HepG2 (cell line): Measurements from ENCODE around the gene AKR1C3. TPM values are rescaled to one million over a fixed set of nuclear protein-coding genes. Genes with fewer than 3 reads are reported as not detected.

Source experiments
- ATAC-seq: fragments of 200-7000 bp; cut with Tn5 transposase; 3 replicates; pipeline ENCODE4 v1.9.1; 2020; ENCODE audit warnings: mild to moderate bottlenecking, moderate library complexity
- BruUV-seq: library from RNA; stranded (reverse); fragments of 400-500 nt; replicated peaks from 2 replicates; lab custom pipeline; 2021; lab: Mats Ljungman, UMichigan
- CTCF ChIA-PET: fragments of 300-600 bp; formaldehyde crosslinking; extraction: SDS; loops from one replicate; lab custom pipeline; 2021; ENCODE audit warnings: low total read pairs, inconsistent platforms, low intra/inter-chr PET ratio; lab: Yijun Ruan, JAX
- POLR2A ChIA-PET: fragments of 350-600 bp; sonication (Branson Sonifier 250); formaldehyde crosslinking; loops from one replicate; lab custom pipeline; 2020; ENCODE audit warnings: antibody characterized with exemption, inconsistent platforms; lab: Yijun Ruan, JAX
- DNase-seq: peaks from one replicate; pipeline ENCODE4 v3.0.0-alpha.2; 2015; ENCODE audit warnings: low spot score
- FAIRE-seq: peaks from 3 replicates; lab custom pipeline; 2011; peaks lifted over from hg19 to GRCh38; lab: Jason Lieb, UNC
- H2AFZ ChIP-seq: one replicate; pipeline ENCODE4 v1.6.1; 2011; ENCODE audit warnings: low read length, inconsistent platforms
- H3K27ac ChIP-seq: fragments of 300-600 bp; 3 replicates; pipeline ENCODE4 v1.8.0; 2011; ENCODE audit warnings: mixed run types, mild to moderate bottlenecking, mixed read lengths, low read length, inconsistent platforms; ENCODE audit not compliant: insufficient read depth; ENCODE audit errors: extremely low read length
- H3K27me3 ChIP-seq, 2 experiments: fragments of 200-600 bp in 1 of 2; 2 replicates in 1 of 2; 3 replicates in 1 of 2; pipeline versions ENCODE4 v1.6.0 to v1.8.0; 2011; ENCODE audit warnings: low read length in 2 of 2, mild to moderate bottlenecking in 2 of 2, moderate library complexity in 2 of 2, inconsistent platforms in 1 of 2; ENCODE audit not compliant: insufficient read depth in 2 of 2, control insufficient read depth in 1 of 2
- H3K36me3 ChIP-seq, 2 experiments: fragments of 200-600 bp in 1 of 2; replicated peaks in 1 of 2; 2 replicates in 1 of 2; 3 replicates in 1 of 2; pipeline versions ENCODE4 v1.5.1 to v1.8.0; 2011; ENCODE audit warnings: low read length in 2 of 2, inconsistent platforms in 1 of 2; ENCODE audit not compliant: insufficient read depth in 2 of 2, control insufficient read depth in 1 of 2
- H3K4me1 ChIP-seq: 2 replicates; pipeline ENCODE4 v1.5.1; 2012; ENCODE audit warnings: low read length, inconsistent platforms; ENCODE audit not compliant: insufficient read depth
- H3K4me2 ChIP-seq: 2 replicates; pipeline ENCODE4 v1.6.0; 2011; ENCODE audit warnings: low read depth, low read length, inconsistent platforms
- H3K4me3 ChIP-seq, 3 experiments: fragments of 200-600 bp in 1 of 3; sonication (generic), shearing (Covaris generic) in 1 of 3; replicated peaks in 1 of 3; 2 replicates each; pipeline ENCODE4 v1.5.1; 2011 to 2016; ENCODE audit warnings: low read length in 3 of 3, inconsistent platforms in 2 of 3, low read depth in 2 of 3, mild to moderate bottlenecking in 2 of 3, control low read depth in 1 of 3, mixed read lengths in 1 of 3; ENCODE audit not compliant: insufficient read depth in 1 of 3
- H3K79me2 ChIP-seq: one replicate; pipeline ENCODE4 v1.6.1; 2011; ENCODE audit warnings: low read length, inconsistent platforms; ENCODE audit not compliant: insufficient read depth
- H3K9ac ChIP-seq: 2 replicates; pipeline ENCODE4 v1.6.0; 2011; ENCODE audit warnings: mild to moderate bottlenecking, low read depth, low read length, inconsistent platforms; ENCODE audit not compliant: insufficient read depth
- H3K9me3 ChIP-seq: 2 replicates; pipeline ENCODE4 v1.5.1; 2012; ENCODE audit warnings: mild to moderate bottlenecking, low read length
- H4K20me1 ChIP-seq: 2 replicates; pipeline ENCODE4 v1.6.0; 2011; ENCODE audit warnings: inconsistent platforms, mild to moderate bottlenecking, low read length, moderate library complexity; ENCODE audit not compliant: insufficient read depth
- BATF2 ChIP-seq: sonication (generic); formaldehyde crosslinking; IDR thresholded peaks from 2 replicates; pipeline ENCODE4 v1.8.0; 2022; ENCODE audit warnings: mild to moderate bottlenecking, missing genetic modification reagents, moderate library complexity
- HNF1A ChIP-seq, 2 experiments: sonication (generic) in 1 of 2; formaldehyde crosslinking in 1 of 2; IDR thresholded peaks; 2 replicates each; pipeline versions ENCODE4 v1.4.0 to v1.6.1; 2016 to 2020; ENCODE audit warnings: borderline replicate concordance in 1 of 2, low read depth in 1 of 2, mild to moderate bottlenecking in 1 of 2, missing genetic modification reagents in 1 of 2
- HOMEZ ChIP-seq: IDR thresholded peaks from 2 replicates; pipeline ENCODE4 v1.6.1; 2016; ENCODE audit warnings: low read depth
- PAX8 ChIP-seq: sonication (generic); formaldehyde crosslinking; IDR thresholded peaks from 2 replicates; pipeline ENCODE4 v1.8.0; 2022; ENCODE audit warnings: mild to moderate bottlenecking, missing genetic modification reagents, borderline replicate concordance
- POLR2G ChIP-seq: fragments of 200-400 bp; formaldehyde crosslinking; IDR thresholded peaks from 2 replicates; pipeline ENCODE4 v1.6.1; 2018; ENCODE audit warnings: mild to moderate bottlenecking, low read depth, low read length, moderate library complexity
- RARA ChIP-seq: IDR thresholded peaks from 2 replicates; pipeline ENCODE4 v1.6.1; 2016; ENCODE audit warnings: missing genetic modification reagents, missing compliant biosample characterization
- SOX13 ChIP-seq, 3 experiments: fragments of 450-650 bp in 1 of 3; sonication (generic) in 1 of 3; formaldehyde crosslinking in 1 of 3; IDR thresholded peaks in 2 of 3; conservative IDR thresholded peaks in 1 of 3; 2 replicates each; pipeline versions ENCODE4 v1.5.0 to v1.6.1; 2016 to 2020; ENCODE audit warnings: antibody characterized with exemption in 1 of 3, mild to moderate bottlenecking in 1 of 3, missing compliant biosample characterization in 1 of 3, missing genetic modification reagents in 1 of 3, moderate library complexity in 1 of 3
- STAT6 ChIP-seq: sonication (generic); formaldehyde crosslinking; IDR thresholded peaks from 2 replicates; pipeline ENCODE4 v1.4.0; 2020; ENCODE audit warnings: missing genetic modification reagents, mild to moderate bottlenecking, borderline replicate concordance
- ZFP41 ChIP-seq: sonication (generic); formaldehyde crosslinking; IDR thresholded peaks from 2 replicates; pipeline ENCODE4 v1.4.0; 2020; ENCODE audit warnings: mild to moderate bottlenecking, missing genetic modification reagents, borderline replicate concordance
- ZNF30 ChIP-seq: sonication (generic); formaldehyde crosslinking; IDR thresholded peaks from 2 replicates; pipeline ENCODE4 v1.5.0; 2020; ENCODE audit warnings: mild to moderate bottlenecking, missing genetic modification reagents
- ZNF367 ChIP-seq: sonication (generic); formaldehyde crosslinking; IDR thresholded peaks from 2 replicates; pipeline ENCODE4 v1.4.0; 2020; ENCODE audit warnings: missing genetic modification reagents, borderline replicate concordance
- ZNF501 ChIP-seq: sonication (generic); formaldehyde crosslinking; IDR thresholded peaks from 2 replicates; pipeline ENCODE4 v1.5.1; 2020; ENCODE audit warnings: mild to moderate bottlenecking, moderate library complexity, missing genetic modification reagents
- ZNF580 ChIP-seq: IDR thresholded peaks from 2 replicates; pipeline ENCODE4 v1.6.1; 2016; ENCODE audit warnings: low read depth, borderline replicate concordance
- ZNF768 ChIP-seq: sonication (generic); formaldehyde crosslinking; IDR thresholded peaks from 2 replicates; pipeline ENCODE4 v1.4.0; 2020; ENCODE audit warnings: missing genetic modification reagents
- WGBS: methylation state at CpG from one replicate; pipeline ENCODE4 v1.1.6; 2017; ENCODE audit warnings: low lambda C conversion rate; 5-methylcytosine and 5-hydroxymethylcytosine counted together
- in situ Hi-C: cut with HindIII; loops from 2 replicates; pipeline ENCODE4 v1.10.0; 2017; ENCODE audit warnings: low pct_unique_long_range_greater_than_20kb; ENCODE audit not compliant: extremely low pct_ligation_motif_present
- intact Hi-C: fragments of 100-400 bp; cut with micrococcal nuclease; formaldehyde crosslinking; loops from one replicate; pipeline ENCODE4 v1.10.0; 2022; ENCODE audit not compliant: unreplicated experiment
- polyA plus RNA-seq, 8 experiments: library from polyadenylated mRNA; depleted of rRNA in 3 of 8; stranded (reverse) in 7 of 8; unstranded in 1 of 8; fragments of >200 nt; fragmentation: Illumina TruSeq in 4 of 8; extraction: Trizol in 4 of 8; gene quantifications; 2 replicates each; pipeline versions ENCODE4 v1.2.1 to v1.2.3, GENCODE V29; 2011 to 2016; ENCODE audit warnings: low read depth in 4 of 8, missing spikeins in 1 of 8, mixed read lengths in 1 of 8; ENCODE audit not compliant: insufficient read depth in 1 of 8
- total RNA-seq, 5 experiments: library from RNA; depleted of rRNA; stranded (reverse); fragments of >200 nt; fragmentation: Illumina TruSeq; extraction: Trizol; gene quantifications; 2 replicates each; pipeline ENCODE4 v1.2.3, GENCODE V29; 2016; ENCODE audit warnings: low read depth in 1 of 5

AKR1C3 gene
- total and polyA plus RNA-seq, 2 of the 13 experiments (the other 11 are each of a cell fraction or from before 2014, with no cell fraction given), result 368 to 532 TPM

GRCh38 chr10:5142199-5142598 lies 48.0 kb downstream of the AKR1C3 start:
- H3K27ac ChIP-seq, result no peak overlapping the region
- in situ Hi-C loops, result no loop called here
- TF ChIP-seq ZNF501 (no peak), PAX8 (no peak), POLR2G (no peak), ZFP41 (CRISPR knock-in tag) (no peak), RARA (peak; percentile 48), HNF1A (IDR thresholded peaks at IDR 0.05; ENCODE audit: low read depth) (peak; percentile 60), HNF1A (CRISPR knock-in tag; IDR thresholded peaks at IDR 0.05; ENCODE audit: borderline replicate concordance) (no peak; the same call in 1 of the 2 replicates), ZNF580 (CRISPR knock-in tag) (no peak), BATF2 (CRISPR knock-in tag) (no peak), ZNF367 (CRISPR knock-in tag) (no peak), SOX13 (IDR thresholded peaks at IDR 0.05) (no peak), SOX13 (CRISPR knock-in tag; conservative IDR thresholded peaks at IDR 0.05 in 1 of 2, IDR thresholded peaks at IDR 0.05 in 1 of 2) (peak in 1 of 2 experiments; percentile 16; a peak in 1 of 4 replicates), STAT6 (CRISPR knock-in tag) (no peak), ZNF768 (no peak), HOMEZ (CRISPR knock-in tag) (peak; percentile 31; the same call in 1 of the 2 replicates), ZNF30 (CRISPR knock-in tag) (no peak)

More at GRCh38 chr10:5142199-5142598, 48.0 kb downstream of the AKR1C3 start:
- BruUV-seq, result no TSS peak
- ChIA-PET POLR2A (interaction anchor here (1.2 kb wide), 1 partner anchor 52 kb away, joined by 3 read pairs; no protein-coding TSS in a partner anchor), CTCF (no interaction called here)
- no peaks in the 10 kb centered on the region for H4K20me1 ChIP-seq
- no peaks in the 10 kb centered on the region for H3K27me3 ChIP-seq
- peaks cover 19% of the 10 kb centered on the region for H3K9me3 ChIP-seq
- H3K4me3 ChIP-seq, result no peak overlapping the region
- 72% methylated on average over 4 of the region's 4 CpGs for WGBS
- intact Hi-C loops, result no loop called here
- H3K79me2 ChIP-seq, result no peaks in the 10 kb centered on the region
- H2AFZ ChIP-seq, result no peak overlapping the region
- no peak overlapping the region for H3K9ac ChIP-seq
- H3K4me2 ChIP-seq, result no peak overlapping the region
- FAIRE-seq (no peak), ATAC-seq (no peak), DNase-seq (peak; percentile 16)
- no peaks in the 10 kb centered on the region for H3K36me3 ChIP-seq
- H3K4me1 ChIP-seq, result peaks cover 37% of the 10 kb centered on the region
